Measurements from ENCODE around the gene ABCB9.

ABCB9 gene

DNA sequence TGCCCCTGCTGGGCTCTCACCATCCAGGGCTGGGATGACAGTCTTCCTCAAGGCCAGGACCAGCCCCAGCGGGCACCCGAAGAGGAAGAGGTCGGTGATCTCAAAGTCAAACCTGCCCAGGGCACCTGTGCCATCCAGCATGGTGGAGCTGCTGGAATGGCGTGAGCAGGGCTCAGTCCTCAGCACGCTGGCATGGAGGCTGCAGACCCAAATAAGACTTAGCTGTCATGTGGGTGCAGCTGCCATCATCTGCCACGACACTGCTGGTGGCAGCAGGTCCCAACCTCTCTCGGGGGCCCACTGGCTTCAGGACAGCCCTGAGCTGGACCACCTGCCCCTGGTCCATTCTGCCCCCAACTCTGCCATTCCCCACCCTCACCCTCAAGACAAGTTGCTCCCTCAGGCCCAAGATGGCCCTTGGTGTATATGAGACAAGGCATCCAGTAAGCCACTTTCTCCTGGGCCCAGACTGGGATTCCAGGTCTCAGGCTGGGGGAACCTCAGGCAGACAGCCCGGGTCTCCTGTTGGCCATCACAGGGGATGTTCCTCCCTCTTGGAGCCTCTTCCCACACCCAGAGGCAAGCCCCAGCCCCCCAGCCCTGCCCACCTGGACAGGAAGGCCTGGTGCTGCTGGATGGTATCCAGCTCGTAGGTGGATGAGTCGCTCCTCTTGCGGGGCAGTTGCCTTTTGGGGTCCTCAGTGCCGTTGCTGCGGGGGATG lies 28.7 kb upstream of the ABCB9 start:
- no peak for DNase-seq

DNA sequence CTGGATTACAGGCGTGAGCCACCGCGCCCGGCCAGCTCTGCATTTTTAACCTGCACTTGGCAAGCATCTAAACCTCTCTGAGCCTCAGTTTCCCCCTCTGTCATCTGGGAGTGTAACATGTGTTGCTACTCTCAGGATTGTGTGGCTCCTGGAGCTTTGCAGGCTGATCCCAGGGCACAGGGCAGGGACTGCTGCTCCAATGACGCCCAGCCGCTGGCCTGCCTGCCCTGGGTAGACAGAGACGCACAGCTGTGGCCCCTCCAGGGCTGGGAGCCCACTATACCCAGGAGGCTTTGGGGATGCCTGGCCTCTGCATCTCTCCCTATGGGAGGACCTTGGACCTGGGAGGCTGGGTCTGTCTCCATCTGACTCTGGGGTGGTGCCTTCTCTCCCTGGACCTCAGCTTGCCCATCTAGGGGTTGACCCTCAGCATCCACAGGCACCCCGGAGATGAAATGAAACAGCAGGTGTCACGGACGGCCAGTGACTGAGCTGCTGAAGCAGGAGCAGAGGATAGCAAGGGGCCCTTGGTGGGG lies 27.9 kb upstream of the ABCB9 start:
- DNase-seq: no peak

DNA sequence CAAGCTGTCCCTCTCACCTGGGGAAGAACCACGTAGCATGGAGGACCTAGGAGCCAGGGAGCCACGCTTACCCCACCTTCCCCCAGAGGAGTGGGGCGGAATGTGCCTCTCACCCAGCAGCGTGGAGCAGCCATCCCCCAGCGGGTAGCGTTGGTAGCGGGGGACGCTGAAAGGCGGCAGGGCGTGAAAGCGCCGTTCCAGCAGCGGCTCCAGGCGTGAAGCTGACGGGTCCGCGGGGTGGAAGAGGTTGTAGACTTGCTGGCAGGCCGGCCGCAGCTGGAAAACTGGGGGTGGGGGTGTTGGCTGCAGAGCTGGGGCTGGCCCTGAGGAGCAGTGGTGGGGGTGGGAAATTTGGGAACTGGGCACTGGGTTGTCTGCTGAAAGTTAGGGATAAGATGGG lies 26.1 kb upstream of the ABCB9 start:
- DNase-seq: no peak

DNA sequence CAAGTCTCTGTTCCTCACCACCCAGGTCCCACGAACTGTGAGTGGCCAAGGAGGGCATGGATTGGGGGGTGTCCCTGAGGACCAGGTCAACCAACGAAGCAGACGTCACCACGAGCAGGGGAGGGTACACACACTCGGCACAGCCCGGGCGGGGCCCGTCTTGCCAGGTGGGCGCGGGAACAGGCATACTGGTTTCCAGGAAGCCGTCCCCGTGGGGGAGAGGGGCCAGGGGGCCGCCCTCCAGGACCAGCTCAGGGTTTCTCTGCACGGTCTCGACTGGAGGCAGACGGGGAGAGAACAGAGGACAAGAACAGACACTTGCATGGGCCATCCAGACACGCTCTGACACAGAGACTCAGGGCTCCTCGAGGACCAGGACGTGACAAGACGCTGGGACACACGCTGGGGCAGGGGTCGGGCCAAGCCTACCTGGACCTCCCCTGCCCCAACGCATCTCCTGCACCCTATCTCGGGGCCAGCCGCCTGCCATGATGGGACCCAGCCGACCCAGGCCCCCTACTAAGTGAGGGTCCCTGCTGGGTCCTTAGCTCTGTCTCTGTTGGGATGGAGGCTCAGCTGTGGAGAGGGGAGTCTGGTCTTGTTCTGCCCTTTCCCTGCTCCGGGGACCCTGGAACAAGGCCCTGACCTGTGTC lies 25.5 kb upstream of the ABCB9 start:
- DNase-seq: no peak

DNA sequence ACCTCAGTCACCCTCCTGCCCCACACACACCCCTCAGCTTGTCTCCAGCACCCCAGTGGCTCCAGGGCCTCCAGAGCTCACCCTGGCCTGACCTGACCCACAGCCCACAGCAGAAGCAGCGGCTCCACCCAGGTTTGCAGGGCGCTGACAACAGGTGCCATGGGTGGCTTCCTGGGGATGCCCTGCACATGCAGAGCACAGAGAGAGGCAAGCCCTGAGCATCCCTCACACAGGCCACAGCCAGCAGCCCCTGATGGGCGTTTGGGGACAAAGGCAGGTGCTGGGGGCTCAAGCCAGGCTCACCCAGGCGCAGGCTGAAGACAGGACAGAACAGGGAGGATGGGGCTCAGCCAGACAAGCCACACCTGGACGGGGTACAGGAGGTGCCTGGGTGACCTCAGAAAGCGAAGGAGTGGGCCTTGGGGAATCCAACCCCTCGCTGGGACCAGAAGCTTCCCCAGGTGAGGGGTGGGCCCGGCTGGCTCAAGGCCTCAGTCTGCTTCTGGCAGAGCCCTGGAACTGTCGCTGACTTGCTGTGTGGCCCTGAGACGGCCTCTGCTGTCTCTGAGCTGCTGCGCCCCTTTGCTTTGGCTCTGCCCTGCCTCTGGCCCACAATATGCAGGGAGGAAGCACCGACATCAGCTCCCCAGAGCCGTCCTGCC lies 24.8 kb upstream of the ABCB9 start:
- no peak for DNase-seq

DNA sequence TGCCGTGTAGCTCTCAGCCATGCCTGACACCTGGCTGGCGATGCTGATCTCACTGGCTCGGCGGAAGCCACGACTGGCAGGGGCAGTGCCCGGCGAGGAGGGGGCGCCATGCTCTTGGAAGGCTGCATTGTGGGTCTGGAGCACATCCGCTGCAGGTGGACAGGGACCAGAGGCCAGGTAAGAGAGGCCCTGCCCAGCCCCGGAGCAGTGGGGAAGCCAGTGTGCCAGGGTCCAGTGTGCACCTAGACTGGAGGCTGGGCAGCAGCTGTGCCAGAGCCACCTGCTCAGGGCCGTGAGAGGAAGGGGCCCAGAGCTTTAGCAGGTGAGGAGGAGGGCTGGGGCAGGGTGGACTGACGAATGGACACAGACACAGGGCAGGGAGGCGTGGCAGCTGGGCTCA lies 24.3 kb upstream of the ABCB9 start:
- DNase-seq: no peak

DNA sequence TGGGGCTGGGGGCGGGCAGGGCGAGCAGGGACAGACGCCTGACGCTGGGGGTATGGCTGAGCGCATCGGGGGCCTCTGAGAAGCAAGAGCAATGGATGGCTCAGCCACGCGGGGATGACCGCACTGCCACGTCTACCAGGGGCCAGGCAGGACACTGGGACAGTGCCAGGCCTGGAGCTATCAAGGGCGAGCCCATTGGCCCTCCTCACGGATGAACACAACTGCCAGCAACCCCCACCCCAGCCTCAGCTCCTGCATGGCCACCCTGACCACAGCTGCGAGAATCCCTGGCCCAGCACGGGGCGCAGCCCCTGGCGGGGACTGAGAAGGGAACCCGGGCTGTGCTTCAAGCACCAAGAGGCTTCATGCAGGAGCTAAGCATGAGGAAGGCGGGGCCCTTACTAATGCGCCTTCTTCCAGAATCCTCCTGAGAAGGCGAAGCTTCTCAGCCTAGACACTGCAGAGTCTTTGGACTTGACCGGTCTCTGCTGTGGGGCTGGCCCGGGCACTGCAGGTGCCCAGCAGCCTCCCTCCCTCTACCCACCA lies 23.7 kb upstream of the ABCB9 start:
- no peak for DNase-seq

DNA sequence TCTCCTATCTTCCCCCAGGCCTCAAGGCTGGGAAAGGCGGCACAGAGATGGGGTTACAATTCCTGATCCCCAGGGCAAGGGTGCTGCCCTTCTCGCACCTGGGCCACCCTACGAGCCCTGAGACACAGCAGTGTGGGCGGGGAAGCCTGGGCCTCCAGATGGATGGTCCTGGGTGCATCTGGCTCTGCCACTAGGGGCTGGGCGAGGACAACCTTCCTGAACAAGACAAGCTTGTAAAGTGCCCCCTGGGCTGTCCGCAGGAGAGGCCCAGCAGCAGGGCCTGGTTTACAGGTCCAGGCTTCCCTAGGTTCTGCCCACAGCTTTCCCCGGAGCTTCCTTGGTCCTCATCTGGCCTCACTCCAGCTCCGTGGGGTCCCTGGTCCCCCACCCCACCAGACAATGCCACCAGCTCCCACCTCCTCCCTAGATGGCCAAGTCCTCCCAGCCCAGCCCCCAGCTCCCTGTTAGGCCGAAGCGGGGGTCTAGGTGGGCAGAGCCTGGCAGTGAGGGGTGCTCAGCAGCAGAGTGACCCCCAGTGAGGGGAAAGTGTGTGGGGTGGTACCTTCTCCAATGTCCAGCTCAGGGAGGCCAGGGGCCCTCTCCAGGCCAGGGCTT lies 23.1 kb upstream of the ABCB9 start:
- DNase-seq: no peak

DNA sequence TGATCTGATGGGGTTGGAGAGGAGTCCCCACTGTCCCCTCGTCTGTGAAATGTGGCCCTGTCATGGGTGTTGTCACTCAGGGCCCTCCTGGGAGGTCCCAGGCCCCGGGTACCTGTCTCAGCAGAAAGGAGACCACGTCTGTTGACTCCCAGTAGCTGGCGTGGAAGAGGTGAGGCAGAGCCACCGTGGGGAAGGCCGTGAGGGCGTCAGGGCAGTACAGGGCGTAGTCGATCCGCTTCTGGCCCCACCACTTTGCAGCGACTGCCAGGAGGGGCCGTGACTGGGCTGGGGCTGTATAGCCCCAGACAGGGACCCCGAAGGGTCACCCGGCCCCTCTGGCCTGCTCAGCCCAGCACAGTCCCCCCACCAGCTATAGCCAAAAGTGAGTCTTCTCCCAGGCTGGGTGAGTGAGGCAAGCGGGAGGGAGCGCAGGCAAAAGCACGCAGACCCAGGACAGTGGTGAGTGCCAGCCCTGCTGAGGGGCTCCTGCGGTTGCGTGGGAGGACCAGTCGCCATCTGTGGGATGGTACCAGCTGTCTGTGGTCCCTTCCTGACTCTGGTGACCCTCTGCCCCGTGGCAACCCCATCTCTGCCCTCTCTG lies 22.4 kb upstream of the ABCB9 start:
- no peak for DNase-seq

DNA sequence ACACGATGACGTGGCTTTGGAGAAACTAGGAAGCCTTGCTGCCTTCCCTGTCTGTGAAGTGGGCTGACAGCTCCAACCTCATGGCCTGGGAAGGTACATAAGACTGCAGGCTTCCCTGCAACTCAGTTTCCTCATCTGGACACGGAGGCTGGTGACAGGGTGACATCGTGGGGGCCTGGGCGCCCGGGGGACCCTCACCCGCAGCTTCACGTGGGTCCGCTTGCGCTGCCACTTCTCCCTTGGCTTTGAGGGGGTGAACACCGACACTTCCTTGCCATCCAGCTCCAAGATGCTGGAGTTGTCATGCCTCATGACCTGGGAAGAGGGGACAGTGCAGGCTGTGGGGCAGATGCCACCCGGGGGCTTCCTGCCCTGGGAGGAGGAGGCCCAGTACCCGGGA lies 21.8 kb upstream of the ABCB9 start:
- no peak for DNase-seq

DNA sequence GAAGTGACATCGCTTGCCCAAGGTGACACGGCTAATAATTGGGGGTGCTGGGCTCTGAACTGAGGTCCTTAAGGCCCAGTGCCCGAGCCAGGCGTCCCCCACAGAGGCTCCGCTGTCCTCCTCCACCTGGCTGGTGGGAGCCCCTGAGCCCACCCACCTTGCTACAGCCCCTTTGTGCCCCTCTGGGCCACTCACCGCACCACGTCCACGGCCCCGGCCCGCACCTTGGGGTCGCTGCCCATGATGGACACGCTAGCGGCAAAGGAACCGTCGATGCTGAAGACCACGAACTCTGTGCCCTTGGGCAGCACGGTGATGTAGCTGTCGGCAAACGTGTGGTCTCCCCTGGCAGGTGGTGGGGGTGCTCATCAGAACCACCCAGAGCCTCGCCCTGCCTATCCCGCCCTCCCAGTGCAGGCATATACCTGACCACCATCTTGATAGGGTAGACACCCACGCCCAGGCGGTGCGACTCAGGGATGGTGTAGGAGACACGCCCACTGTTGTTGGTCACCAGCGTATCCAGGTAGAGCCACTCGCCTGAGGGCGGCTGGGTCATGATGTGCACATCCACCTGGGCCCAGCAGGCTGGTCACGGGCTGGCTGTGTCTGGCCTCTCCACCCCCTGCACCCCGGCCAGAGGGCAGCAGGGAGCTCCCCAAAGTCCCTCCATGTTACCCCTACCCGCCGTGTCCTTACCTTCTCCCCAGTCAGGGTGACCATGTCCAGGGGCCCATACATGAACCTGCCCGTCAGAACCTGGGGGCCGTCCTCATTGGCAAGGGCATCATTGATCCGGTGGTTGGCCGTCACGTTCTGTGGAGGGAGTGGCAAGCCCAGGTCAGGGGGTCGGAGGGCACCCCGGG lies 21.1 kb upstream of the ABCB9 start:
- no peak for DNase-seq

DNA sequence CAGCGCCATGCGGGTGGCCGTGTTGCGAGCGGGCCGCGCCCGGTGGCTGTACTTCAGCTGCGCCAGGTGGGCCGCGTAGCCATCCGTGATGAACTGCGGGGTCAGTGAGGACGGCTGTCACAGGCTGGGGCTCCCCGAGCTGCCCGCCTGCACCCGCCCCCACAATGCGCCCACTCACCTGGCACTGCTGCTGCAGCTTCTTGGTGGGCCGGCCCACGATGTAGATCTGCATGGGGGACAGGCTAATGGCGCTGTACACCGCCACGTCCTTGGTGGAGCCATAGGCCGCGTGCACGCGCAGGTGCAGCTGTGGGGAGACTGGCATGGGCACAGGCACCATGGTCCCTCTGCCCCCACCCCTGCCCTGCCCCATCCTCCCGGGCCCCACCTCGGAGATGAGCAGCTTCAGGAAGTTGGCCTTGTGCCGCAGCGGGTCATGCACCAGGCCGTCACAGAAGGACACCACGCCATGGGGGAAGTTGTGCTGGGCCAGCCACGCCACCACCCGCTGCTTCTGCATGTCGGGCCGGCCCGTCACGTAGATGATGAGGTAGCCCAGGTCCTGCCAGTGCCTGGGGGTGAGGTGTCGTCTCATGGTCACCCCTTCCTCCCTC lies 20.1 kb upstream of the ABCB9 start:
- no peak for DNase-seq

DNA sequence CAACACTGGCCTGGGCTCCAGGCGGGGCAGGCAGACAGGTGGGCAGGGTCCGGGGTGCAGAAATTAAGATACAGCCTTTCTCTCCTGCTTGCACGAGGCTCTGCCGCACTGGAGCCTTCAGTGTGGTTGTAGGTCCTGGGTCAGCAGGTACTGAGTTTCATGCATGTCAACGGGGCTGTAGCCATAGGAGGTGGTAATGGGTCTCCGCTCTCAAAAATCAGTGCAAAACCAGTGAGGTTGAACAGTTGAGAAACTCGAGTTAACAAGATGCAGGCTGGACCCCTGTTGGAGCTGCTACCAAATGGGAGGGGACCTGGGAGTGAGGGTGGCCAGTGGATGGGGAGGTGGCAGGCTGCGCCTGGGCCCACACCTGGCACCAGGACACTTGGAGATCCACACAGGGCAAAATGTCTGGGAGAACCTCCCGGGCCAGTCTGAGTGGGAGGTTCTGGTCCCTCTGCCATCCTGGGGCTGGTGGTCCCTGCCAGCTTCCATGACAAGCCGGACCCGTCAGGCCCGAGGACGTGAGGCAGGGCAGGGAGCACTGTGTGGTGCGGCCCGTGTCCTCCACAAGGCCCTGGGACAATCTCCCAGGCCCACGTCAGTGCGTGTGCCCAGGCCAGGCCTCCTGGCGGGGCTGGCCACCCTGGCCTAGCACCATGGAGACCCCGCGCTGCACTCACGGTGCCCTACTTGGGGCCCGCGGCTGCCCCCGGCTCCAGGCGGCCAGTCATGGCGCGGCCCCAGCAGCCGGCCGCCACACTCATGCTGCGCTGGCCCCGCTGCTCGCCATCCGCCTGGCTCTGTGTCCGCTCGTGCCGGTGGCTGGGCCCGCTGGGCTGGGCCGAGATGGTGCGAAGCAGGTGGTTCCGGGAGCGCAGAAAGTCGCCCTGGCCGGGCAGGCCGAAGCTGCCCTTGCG lies 19.3 kb upstream of the ABCB9 start:
- DNase-seq: no peak

DNA sequence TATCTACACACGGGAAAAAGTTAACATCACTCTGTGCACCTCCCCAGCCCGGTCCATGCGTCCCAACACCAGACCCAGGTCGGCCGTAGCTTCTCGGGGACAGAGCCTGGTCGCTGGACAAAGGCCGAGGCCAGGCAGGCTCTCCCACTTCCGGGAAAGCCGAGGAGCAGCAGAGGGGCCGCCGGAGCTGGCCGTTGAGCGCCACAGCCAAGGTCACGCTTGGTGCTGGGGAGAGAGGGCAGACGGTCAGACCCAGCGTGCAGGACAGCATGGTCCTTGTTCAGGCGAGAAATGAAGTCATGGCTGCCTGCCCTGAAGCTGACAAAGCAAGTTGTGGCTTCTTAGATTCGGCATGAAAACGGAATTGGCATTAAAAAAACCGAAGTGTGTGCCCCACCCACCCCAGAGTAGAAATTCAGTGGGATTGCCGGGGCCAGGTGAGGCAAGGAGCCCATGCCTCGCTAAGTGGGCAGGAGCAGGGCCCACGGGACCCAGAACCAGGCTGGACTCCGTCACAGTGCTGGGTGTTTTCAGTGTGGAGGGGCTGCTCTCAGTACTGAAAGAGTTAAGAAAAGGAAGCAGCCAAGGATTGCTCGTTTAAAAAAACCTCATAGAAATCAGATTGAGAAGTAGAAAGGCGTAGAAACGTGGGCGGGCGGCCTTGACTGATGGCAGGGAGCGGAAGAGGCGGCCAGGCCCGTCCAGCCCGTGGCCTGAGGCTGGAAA lies 18.5 kb upstream of the ABCB9 start:
- peak; percentile 88 for DNase-seq

DNA sequence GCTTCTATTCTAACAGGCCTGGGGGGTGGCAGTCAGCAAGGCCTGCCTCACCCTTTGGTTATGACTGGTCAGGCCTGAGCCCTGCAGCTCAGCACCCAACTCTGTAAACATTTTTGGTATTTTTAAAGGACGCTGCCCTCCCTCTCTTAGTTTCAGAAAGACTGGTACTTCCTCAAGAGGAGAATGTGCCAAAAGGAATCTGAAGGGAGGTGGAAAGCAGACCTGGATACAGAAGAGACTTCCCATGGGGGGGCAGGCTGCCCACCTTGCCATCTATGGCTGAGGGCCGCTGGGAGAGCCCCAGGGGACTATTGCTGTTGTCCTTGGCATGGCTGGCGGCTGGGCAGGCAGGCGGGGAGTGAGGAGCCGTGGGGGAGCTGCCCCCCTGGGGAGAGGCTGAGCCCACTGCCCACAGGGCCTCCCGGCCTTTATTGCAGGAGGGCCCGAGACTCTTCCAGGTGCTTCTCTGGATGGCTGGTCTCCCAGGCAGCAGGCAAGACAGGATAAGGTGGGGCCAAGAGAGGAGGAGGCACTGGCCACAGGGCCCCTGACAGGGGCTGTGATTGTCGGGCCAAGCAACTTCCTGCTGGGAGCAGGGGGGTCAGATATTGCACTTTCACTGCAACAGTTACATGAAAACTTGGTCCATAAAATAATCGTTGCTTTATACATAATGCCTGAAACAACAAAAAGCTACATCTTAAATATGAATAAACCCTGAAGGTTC lies 17.7 kb upstream of the ABCB9 start:
- DNase-seq: peak; percentile 72

DNA sequence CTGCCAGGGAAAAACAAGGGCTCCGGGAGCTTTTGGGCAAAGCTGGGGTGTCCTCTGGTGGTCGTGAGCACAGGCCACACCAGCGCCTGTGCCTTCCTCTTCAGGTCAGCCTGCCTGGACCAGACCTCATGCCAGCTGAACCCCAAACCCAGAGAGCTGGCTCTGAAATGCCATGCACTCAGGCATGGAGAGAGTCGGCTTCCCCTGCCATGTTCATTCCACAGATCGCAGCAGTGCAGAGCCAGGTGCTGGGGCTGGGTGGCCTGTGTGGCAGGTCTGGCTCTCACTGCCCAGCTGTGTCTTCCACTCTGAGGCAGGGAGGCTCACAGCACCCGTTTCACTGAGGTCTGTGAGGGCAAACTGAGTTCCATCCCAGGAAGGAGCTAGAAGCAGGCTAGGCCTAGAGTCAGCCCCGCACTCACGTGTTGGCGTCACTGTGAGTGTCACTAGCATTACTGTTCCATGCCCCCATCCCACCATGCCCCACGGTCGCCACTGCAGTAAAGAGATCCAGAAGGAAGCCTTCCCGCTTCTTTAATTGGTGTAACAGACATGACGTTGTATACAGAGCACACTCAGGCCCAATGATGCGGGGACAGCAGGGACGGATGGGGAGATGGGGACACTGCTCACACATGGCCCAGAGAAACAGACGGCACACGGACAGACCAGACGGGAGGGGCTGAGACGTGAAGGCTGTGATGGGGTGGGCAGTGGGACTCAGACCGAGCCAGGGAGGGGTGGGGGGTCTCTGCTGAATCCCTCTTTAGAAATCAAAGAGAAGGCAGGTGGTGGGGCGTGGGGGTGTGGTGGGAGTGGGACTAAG lies 16.9 kb upstream of the ABCB9 start:
- DNase-seq: no peak

DNA sequence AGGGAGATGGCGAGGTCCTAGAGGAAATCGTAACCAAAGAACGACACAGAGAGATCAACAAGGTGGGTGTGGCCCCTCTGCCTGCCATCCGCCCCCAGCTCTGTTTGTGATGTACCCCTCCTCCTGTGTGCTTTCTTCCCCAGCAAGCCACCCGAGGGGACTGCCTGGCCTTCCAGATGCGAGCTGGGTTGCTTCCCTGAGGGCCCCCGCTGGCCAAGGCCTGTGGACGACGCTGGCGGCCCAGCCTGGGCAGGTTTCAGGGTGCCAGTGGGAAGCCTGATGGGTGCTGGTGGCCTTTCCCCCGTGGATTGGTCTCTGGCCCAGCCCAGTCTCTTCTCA lies 16.2 kb upstream of the ABCB9 start:
- DNase-seq: no peak
